ENCODE measurements around the gene PLXNA4.

The PLXNA4 gene

GRCh38 chr7:132584796-132585494 is 8.7 kb upstream of the PLXNA4 start:
- no peak for DNase-seq

GRCh38 chr7:132581431-132581830 is 5.2 kb upstream of the PLXNA4 start:
- no peak for DNase-seq

GRCh38 chr7:132580717-132581285 is 4.5 kb upstream of the PLXNA4 start:
- peak; percentile 38 for DNase-seq

GRCh38 chr7:132580277-132580676 is 4.0 kb upstream of the PLXNA4 start:
- DNase-seq = no peak

- no peak for DNase-seq
These were observed 3.1 kb upstream of the PLXNA4 start for GRCh38 chr7:132579260-132579899.

GRCh38 chr7:132578826-132579225 is 2.6 kb upstream of the PLXNA4 start:
- no peak for DNase-seq

DNA sequence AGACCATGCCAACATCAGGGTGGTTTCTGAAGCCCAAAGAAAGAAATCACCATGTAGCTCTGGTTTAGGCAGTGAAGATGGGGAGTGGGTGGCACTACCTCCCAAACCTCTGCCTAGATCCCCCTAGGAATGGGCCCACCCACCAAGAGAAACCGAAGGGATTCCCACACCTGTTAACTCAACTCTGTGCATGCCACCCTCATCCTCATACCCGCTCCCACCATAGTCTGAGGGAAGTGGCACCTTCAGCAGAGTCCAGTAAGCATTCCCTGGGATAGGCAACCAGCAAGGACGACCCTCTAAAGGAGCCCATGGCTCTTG is 1.7 kb upstream of the PLXNA4 start:
- DNase-seq = no peak

DNA sequence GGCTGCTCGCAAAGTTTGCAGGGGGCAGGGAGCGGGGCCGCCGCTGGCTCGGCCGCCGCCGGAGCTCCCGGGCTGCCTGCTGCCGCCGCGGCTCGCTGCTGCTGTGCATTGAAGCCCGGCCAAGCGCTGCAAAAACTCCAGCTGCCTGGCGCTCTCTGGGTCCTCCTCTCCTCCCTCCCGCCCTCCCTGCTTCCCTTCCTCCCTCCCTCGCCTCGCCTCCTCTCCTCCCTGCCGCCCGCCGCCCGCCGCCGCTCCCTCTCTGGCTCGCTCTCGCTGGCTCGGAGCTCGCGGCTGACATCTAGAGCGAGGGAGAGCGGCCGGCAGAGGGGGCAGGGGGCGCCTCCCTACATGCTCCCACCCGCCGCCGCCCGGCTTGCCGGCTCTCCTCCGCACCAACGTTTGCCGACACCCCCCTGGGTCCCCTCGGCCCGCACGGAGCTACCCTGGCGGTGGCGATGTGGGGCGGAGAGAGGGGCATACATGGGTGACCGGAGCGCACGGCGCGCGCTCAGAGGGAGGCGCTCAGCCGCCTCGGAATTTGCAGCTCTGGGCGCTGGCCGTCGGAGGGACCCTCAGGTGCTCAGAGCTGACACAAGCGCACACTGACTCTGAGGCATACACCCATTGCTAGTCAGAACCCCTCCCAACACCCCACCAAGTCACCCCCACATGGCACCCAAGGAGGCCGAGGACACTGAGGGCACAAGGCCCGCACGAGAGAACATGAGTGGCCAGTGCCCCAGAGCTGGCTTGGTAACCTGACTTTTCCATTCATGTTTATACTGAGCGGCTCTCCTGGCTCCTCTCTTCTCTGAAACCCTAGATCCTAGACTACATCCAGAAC is 1.2 kb upstream of the PLXNA4 start:
- no peak for DNase-seq

DNA sequence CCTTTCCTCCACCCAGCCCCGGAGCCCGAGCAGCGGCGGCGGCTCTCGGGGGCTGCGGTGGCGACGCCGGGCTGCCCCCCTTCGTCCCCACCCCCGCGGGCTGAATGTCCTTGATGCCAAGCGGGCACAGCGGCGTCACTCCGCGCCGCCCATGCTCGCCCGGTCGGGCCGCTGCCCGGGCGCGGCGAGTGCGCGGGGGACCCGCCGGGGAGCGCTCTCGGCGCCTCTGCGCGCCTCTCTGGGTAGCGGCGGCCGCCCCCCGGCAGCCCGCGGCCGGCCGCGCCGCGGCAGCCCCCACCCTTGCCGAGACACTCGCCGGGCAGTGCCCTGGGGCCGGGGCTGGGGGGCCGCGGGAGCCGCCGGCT is 433 bp upstream of the PLXNA4 start:
- no peak for DNase-seq

DNA sequence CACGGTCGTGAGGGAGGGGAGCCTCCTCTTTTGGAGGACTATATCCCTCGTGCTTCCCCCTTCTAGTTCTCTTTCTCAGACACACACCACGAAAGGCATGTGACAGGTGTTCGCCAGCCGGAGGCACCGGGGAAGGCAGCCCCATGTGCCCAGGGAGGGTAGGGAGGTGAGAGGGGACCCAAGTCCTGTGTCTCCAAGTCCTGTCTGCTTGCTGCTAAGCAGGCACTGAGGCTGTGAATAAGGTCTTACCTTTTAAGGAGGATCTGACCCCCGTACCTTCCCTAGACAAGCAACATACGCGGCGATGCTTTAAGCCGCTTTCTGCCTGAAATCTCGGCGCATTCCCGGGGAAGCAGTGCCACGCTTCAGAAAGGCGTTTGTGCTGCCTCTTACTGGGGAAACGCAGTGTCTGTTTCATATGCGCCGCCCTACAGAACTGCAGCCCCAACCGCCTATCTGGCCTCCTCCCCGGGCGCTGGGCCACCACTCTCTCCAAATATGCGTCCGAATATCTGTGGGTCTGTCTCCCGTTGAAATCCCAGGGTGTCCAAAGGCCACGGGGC is 770 bp downstream of the PLXNA4 start:
- DNase-seq = no peak

GRCh38 chr7:132574223-132574622 is 2.0 kb downstream of the PLXNA4 start:
- DNase-seq = no peak

- no peak for DNase-seq
These were observed 2.9 kb downstream of the PLXNA4 start for GRCh38 chr7:132573251-132573955.

DNA sequence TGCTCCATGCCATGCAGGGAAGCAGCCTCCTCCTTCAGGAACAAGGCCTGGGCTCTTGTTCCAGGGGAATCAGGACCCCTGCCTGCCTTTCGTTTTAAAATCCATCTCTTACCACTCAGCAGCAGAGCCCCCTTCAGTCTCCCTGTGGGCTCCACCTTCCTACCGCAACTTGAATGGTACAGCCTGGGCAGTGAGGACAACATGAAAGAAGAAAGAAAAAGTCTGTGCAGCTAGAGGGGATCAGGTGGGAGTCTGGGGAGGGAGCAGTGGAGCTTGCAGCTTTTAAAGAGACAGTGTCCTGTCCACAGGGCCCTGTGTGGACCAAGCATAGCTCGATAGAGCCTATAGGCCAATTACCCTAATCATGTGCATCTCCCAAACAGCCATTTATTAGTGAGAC is 3.7 kb downstream of the PLXNA4 start:
- DNase-seq = no peak

- no peak for DNase-seq
These were observed 4.3 kb downstream of the PLXNA4 start for GRCh38 chr7:132571970-132572369.

GRCh38 chr7:132569884-132570614 is 6.2 kb downstream of the PLXNA4 start:
- no peak for DNase-seq

- DNase-seq = no peak
These were observed 7.3 kb downstream of the PLXNA4 start for GRCh38 chr7:132568962-132569361.

DNA sequence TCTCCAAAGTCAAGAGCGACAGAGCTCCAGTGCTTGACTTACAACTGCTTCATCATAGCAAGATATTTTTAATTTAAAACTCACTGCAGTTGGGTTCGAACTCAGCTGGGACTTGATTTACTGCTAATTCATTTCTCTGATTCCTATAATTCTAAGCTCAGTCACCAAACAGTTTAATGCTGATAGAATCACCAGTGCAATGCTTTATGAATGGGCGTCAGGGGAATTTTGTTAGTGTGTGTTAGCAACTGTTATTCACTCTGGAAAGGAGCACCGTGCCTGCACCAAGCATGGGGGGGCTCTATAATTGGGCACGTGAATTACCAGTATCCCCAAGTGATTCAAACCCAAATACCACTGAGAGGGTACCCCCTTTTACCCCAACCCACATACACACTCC is 10.4 kb downstream of the PLXNA4 start:
- DNase-seq = no peak

GRCh38 chr7:132565441-132565840 is 10.8 kb downstream of the PLXNA4 start:
- DNase-seq = no peak

DNA sequence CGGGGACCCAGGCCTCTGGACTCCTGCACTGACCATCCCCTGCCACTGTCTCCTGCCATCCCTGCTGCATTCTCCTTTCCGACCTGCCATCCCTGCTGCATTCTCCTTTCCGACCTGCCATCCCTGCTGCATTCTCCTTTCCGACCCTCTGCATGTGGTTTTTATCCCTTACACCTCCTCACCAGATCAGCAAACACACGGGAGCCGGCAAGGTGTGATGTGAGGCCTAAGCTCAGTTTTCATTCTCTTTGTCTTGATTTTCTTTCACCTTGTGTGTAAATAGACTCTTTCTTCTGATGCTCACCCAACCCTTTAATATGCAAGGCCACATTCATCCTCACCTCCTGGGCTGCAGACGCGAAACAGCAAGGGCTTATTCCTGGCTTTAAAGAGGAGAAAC is 11.4 kb downstream of the PLXNA4 start:
- DNase-seq = no peak

DNA sequence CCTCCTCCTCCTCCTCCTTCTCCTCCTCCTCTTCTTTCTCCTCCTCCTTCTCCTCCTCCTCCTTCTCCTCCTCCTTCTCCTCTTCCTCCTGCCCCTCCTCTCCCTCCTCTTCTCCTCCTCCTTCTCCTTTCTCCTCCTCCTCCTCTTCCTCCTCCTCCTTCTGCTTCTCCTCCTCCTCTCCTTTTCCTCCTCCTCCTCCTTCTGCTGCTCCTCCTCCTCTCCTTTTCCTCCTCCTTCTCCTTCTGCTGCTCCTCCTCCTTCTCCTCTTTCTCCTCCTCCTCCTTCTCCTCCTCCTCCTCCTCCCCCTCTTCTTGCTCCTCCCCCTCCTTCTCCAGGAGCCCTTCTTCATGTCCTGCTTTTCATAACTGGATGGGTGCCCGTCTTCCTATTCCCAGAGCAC is 12.2 kb downstream of the PLXNA4 start:
- no peak for DNase-seq

- DNase-seq = no peak
These were observed 13.6 kb downstream of the PLXNA4 start for GRCh38 chr7:132562690-132563089.

DNA sequence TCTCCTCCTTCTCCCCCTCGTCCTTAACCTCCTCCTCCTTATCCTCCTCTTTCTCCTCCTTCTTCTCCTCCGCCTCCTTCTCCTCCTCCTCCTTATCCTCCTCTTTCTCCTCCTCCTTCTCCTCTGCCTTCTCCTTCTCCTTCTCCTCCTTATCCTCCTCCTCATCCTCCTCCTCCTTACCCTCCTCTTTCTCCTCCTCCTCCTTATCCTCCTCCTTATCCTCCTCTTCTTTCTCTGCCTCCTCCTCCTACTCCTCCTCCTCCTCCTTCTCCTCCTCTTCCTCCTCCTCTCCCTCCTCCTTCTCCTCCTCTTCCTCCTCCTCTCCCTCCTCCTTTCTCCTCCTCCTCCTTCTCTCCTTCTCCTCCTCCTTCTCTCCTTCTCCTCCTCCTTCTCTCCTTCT is 14.5 kb downstream of the PLXNA4 start:
- no peak for DNase-seq

All from activated T-cell treated with anti-CD3 and anti-CD28 coated beads for 4 hours (primary cell).